ENCODE measurements around the gene SAE1. TPM values are rescaled to one million over a fixed set of nuclear protein-coding genes. Genes with fewer than 3 reads are reported as not detected.
A peak's percentile ranks its signal among the peaks of the same experiment; 100 is the strongest.

Gene SAE1
- total and polyA plus RNA-seq, 10 of the 15 experiments (the other 5 are each of a cell fraction or from before 2014, with no cell fraction given): 62.0 to 246 (median 148) TPM

DNA sequence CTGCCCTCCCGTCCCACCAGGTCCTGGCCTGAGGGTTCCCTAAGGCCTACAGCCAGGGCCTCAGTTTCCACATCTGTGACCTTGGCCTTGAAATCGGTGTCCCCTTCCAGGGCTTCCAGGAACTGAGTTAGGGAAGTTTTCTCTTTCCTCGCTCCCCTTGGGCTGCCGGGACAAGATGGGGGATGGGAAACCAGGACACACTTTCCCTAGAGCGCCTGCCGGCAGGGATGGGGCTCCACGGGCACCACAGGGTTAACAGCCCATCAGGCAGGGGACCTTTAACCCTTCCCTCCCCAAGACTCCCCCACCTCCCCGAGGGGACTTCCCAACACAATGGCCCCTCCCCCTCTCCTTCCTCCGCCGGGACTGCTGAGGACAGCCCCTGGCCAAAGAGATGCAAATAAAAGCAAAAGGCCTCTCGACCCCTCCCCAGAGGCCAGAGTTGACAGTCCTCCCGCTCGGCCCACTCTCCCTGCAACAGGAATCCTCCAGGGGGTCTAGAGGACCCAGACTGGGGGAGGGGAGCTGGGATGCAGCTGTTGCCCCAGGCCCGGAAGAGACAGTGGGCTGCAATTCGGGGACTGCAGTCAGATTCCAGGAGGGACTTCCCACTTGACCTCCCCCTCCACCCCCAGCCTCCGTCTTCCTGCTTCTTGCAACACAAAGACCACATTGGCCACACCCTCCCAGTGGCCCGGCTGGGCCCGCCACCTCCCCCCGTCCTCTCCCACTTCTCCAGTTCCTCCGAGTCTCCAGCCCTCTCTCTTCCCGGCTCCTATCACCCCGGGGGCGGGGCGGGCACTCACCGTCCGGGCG lies 96.9 kb downstream of the SAE1 start:
- FAIRE-seq (peak; percentile 61), DNase-seq (ENCODE audit: low read depth, low spot score) (peak; percentile 69), ATAC-seq (peak; percentile 46)
- intact Hi-C loops (cut with micrococcal nuclease; ENCODE audit: unreplicated experiment): loop anchor here (1.0 kb wide), 1 partner anchor 17 kb away; no protein-coding TSS in a partner anchor
- CTCF ChIA-PET: interaction anchor here (4.7 to 6.1 kb wide), 2 partner anchors 17 kb away, joined by 50 to 55 read pairs; no protein-coding TSS in a partner anchor
- POLR2A ChIA-PET: interaction anchor here (0.6 to 3.5 kb wide), 9 partner anchors 16 to 355 kb away, joined by 3 to 36 read pairs (median 4); partner anchors contain the start of genes CCDC9, SAE1 and ZC3H4
- peak overlapping the region; percentile 78 for H3K27ac ChIP-seq (ENCODE audit: control insufficient read depth, insufficient read depth)
- H3K79me2 ChIP-seq (ENCODE audit: control insufficient read depth, insufficient read depth, low read length): peaks cover 28% of the 10 kb centered on the region
- WGBS (ENCODE audit: insufficient coverage, insufficient replicate concordance, low lambda C conversion rate, missing lambda C conversion rate): 2% methylated on average over 24 of the region's 27 CpGs
- H3K27me3 ChIP-seq (replicated peaks in 1 of 2; ENCODE audit: control insufficient read depth in 2 of 2, insufficient read depth in 2 of 2, low read length in 1 of 2): no peaks in the 10 kb centered on the region
- peak overlapping the region; percentile 91 for H3K9ac ChIP-seq (ENCODE audit: control insufficient read depth, insufficient read depth, low read length)
- H3K4me2 ChIP-seq (ENCODE audit: control insufficient read depth, insufficient read depth): peak overlapping the region; percentile 57
- H3K4me3 ChIP-seq: peak overlapping the region; percentile 91
- RAD21 ChIA-PET (ENCODE audit: unreplicated experiment): interaction anchor here (1.0 to 2.6 kb wide), 6 partner anchors 16 to 47 kb away, joined by 3 to 37 read pairs (median 6); partner anchors contain the start of gene CCDC9
- peak overlapping the region; percentile 60 for H2AFZ ChIP-seq (ENCODE audit: control insufficient read depth, low read depth, low read length)
- SMC1A ChIA-PET (ENCODE audit: uncharacterized antibody, unreplicated experiment): interaction anchor here (1.9 to 5.0 kb wide), 3 partner anchors 17 to 114 kb away, joined by 3 to 46 read pairs (median 17); partner anchors contain the start of gene ZC3H4
- H4K20me1 ChIP-seq (ENCODE audit: control insufficient read depth, insufficient read depth): no peaks in the 10 kb centered on the region
- peaks cover 0 to 6% of the 10 kb centered on the region in 2 experiments; a peak in 2 of 4 replicates for H3K36me3 ChIP-seq (ENCODE audit: control insufficient read depth in 2 of 2, insufficient read depth in 2 of 2, low read length in 1 of 2)
- H3K9me3 ChIP-seq (replicated peaks; ENCODE audit: control insufficient read depth, insufficient read depth, low read length): no peaks in the 10 kb centered on the region
- H3K4me1 ChIP-seq (ENCODE audit: control insufficient read depth, insufficient read depth, low read length): peaks cover 48% of the 10 kb centered on the region
- no TSS peak for BruUV-seq (replicated peaks)
- in situ Hi-C loops (cut with MboI): no loop called here
- TF ChIP-seq YY1 (IDR thresholded peaks at IDR 0.05; ENCODE audit: low read depth, low read length): no peak
- TF ChIP-seq EED (IDR thresholded peaks at IDR 0.05; ENCODE audit: low read depth): peak; percentile 47; the same call in 1 of the 2 replicates
- TF ChIP-seq ZZZ3 (IDR thresholded peaks at IDR 0.05; ENCODE audit: control insufficient read depth, insufficient read length, low read depth): no peak
- TF ChIP-seq, protein P1, sequence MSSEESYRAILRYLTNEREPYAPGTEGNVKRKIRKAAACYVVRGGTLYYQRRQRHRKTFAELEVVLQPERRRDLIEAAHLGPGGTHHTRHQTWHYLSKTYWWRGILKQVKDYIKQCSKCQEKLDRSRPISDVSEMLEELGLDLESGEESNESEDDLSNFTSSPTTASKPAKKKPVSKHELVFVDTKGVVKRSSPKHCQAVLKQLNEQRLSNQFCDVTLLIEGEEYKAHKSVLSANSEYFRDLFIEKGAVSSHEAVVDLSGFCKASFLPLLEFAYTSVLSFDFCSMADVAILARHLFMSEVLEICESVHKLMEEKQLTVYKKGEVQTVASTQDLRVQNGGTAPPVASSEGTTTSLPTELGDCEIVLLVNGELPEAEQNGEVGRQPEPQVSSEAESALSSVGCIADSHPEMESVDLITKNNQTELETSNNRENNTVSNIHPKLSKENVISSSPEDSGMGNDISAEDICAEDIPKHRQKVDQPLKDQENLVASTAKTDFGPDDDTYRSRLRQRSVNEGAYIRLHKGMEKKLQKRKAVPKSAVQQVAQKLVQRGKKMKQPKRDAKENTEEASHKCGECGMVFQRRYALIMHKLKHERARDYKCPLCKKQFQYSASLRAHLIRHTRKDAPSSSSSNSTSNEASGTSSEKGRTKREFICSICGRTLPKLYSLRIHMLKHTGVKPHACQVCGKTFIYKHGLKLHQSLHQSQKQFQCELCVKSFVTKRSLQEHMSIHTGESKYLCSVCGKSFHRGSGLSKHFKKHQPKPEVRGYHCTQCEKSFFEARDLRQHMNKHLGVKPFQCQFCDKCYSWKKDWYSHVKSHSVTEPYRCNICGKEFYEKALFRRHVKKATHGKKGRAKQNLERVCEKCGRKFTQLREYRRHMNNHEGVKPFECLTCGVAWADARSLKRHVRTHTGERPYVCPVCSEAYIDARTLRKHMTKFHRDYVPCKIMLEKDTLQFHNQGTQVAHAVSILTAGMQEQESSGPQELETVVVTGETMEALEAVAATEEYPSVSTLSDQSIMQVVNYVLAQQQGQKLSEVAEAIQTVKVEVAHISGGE (CRISPR knock-in tag; IDR thresholded peaks at IDR 0.05): no peak
- TF ChIP-seq CEBPB (IDR thresholded peaks at IDR 0.05; ENCODE audit: borderline replicate concordance in 1 of 2, low read depth in 2 of 2, low read length in 2 of 2): peak in 1 of 2 experiments; percentile 49; a peak in 1 of 4 replicates
- peak; percentile 51; the same call in 1 of the 2 replicates for TF ChIP-seq NFIC (IDR thresholded peaks at IDR 0.05; ENCODE audit: low read depth, low read length)
- TF ChIP-seq, protein P2, sequence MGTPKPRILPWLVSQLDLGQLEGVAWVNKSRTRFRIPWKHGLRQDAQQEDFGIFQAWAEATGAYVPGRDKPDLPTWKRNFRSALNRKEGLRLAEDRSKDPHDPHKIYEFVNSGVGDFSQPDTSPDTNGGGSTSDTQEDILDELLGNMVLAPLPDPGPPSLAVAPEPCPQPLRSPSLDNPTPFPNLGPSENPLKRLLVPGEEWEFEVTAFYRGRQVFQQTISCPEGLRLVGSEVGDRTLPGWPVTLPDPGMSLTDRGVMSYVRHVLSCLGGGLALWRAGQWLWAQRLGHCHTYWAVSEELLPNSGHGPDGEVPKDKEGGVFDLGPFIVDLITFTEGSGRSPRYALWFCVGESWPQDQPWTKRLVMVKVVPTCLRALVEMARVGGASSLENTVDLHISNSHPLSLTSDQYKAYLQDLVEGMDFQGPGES (IDR thresholded peaks at IDR 0.05): no peak
- TF ChIP-seq ETV6 (conservative IDR thresholded peaks at IDR 0.05 in 1 of 2, IDR thresholded peaks at IDR 0.05 in 1 of 2; ENCODE audit: borderline replicate concordance in 1 of 2, low read depth in 1 of 2): no peak
- TF ChIP-seq TAF1 (IDR thresholded peaks at IDR 0.05; ENCODE audit: borderline replicate concordance, low read depth, low read length): 0 out of 2 replicates have a peak, but pooled peaks have one; percentile 4
- TF ChIP-seq EGR1 (IDR thresholded peaks at IDR 0.05; ENCODE audit: borderline replicate concordance in 1 of 2, low read depth in 2 of 2, low read length in 2 of 2): peak in 1 of 2 experiments; percentile 61; a peak in 1 of 3 replicates
- no peak for TF ChIP-seq HCFC1 (IDR thresholded peaks at IDR 0.05; ENCODE audit: low read length)
- TF ChIP-seq, protein P3, sequence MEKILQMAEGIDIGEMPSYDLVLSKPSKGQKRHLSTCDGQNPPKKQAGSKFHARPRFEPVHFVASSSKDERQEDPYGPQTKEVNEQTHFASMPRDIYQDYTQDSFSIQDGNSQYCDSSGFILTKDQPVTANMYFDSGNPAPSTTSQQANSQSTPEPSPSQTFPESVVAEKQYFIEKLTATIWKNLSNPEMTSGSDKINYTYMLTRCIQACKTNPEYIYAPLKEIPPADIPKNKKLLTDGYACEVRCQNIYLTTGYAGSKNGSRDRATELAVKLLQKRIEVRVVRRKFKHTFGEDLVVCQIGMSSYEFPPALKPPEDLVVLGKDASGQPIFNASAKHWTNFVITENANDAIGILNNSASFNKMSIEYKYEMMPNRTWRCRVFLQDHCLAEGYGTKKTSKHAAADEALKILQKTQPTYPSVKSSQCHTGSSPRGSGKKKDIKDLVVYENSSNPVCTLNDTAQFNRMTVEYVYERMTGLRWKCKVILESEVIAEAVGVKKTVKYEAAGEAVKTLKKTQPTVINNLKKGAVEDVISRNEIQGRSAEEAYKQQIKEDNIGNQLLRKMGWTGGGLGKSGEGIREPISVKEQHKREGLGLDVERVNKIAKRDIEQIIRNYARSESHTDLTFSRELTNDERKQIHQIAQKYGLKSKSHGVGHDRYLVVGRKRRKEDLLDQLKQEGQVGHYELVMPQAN (conservative IDR thresholded peaks at IDR 0.05): peak; percentile 50
- no peak for TF ChIP-seq SREBF1 (IDR thresholded peaks at IDR 0.05; ENCODE audit: low read length)
- no peak for TF ChIP-seq SUPT20H (IDR thresholded peaks at IDR 0.05; ENCODE audit: borderline replicate concordance, control insufficient read depth, low read depth, low read length)
- no peak for TF ChIP-seq JUNB (IDR thresholded peaks at IDR 0.05)

Data from GM12878 (cell line).